HG02970 (cell line): ENCODE measurements around the gene MAGI3.
A peak's percentile ranks its signal among the peaks of the same experiment; 100 is the strongest.

Experiments used
- ATAC-seq: cut with Tn5 transposase; IDR thresholded peaks from one replicate; pipeline ENCODE4 v1.9.1; 2021; ENCODE audit warnings: mild to moderate bottlenecking, moderate library complexity, moderate number of reproducible peaks; ENCODE audit not compliant: unreplicated experiment, low FRiP score

The MAGI3 gene

DNA sequence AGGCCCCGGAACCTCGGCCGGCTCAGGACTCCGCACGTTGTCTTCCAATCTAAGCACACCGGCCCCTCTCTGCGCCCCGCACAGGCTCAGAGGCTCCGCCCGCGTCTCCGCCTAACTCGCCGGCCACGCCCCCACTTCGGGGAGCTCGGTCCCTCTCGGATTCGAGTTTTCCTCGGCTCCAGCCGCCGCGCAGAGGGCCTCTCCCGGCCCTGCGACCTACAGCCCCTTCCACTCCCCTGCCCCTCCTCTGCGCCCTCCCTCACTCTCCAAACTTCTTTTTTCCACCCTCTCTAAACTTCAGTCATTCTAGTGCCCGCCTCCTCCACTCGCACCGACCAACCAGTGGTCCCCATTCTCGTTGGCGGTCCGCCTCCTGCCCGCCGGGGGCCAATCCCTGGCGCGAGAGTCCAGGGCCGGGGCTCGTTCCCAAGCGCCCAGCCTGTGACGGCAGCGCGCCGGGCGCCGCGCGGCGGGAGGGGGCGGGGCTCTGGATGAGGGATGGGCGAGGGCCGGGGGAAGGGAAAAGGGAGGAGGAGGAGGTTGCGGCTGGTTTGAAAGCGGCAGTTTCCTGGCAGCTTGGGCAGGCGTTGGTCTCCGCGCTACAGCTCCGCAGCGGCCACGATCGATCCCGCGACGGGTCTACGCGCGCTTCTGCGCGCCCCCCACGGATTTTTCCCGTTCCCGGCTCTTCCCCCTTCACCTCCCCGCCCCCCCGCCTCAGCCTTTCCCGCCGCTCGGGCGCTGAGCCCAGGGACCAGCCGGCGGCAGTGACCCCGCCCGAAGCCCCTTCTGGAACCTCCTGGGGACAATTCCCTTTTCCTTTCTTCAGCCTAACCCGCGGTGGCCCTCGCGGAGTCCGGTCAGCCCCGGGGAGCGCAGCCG, at the start of gene MAGI3:
Gene MAGI3, plus strand, starts transcription at position 563 of the 882 bp plus-strand sequence. CDS start 519 bp downstream, outside the sequence.
- peak; percentile 99 for ATAC-seq

GRCh38 chr1:113353580-113353979, 36.7 kb upstream of the MAGI3 start:
- ATAC-seq: no peak

DNA sequence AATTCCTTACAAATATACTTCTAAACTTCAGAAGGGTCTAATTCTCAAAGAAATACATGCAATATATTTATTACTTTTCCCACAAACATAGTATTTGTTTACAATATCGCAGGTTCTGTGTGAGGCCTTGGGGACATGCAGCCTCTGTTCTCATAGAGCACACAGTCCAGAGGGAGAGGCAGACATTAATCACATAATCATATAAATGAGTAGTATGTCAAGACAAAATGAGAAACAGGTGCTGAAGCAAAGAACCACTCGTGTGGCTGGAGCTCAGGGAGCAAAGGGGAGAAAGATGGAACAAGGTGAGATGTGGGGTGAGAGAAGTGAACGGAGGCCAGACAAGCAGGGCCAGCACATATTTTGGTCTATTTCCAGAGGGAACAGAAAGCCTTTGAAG, 26.4 kb upstream of the MAGI3 start:
- no peak for ATAC-seq

- no peak for ATAC-seq
These were observed 21.3 kb upstream of the MAGI3 start for GRCh38 chr1:113369040-113369439.

- no peak for ATAC-seq
These were observed 20.6 kb upstream of the MAGI3 start for GRCh38 chr1:113369699-113370098.

DNA sequence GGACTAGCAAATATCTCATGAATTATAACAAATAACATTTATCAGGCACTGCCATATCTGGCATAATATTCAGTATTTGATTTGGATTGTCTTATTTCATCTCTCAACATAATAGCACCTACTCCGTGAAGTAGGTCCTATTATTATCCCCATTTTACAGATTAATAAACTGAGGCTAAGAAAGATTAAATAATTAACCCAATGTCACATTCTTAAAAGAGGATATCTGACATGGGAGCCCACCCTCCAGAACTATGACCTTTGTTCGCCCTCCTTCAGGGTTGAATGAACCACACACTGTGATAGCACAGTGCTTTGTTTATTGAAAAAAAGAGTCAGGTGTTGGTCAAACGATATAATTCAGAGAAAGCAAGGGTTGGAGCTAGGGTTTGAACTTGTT, 19.4 kb upstream of the MAGI3 start:
- ATAC-seq: no peak

DNA sequence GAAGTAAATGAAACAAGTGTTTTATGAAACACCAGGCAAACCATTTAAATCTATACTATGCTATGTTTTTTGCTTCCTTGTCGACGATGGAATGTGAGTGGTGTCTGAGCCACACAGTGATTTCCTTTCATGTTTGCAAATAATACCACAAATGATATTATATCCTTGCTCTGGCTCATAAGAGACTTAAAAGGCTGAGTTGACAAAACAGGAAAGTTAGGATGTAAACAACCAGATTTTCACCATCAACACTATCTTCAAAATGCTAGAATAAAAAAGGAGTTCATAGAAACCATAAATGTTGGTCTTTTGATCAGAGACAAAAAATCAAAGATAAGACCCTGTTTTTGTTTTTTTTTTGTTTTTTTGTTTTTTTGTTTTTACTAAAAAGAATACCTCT, 17.8 kb upstream of the MAGI3 start:
- no peak for ATAC-seq

- no peak for ATAC-seq
These were observed 16.7 kb upstream of the MAGI3 start for GRCh38 chr1:113373644-113374043.

DNA sequence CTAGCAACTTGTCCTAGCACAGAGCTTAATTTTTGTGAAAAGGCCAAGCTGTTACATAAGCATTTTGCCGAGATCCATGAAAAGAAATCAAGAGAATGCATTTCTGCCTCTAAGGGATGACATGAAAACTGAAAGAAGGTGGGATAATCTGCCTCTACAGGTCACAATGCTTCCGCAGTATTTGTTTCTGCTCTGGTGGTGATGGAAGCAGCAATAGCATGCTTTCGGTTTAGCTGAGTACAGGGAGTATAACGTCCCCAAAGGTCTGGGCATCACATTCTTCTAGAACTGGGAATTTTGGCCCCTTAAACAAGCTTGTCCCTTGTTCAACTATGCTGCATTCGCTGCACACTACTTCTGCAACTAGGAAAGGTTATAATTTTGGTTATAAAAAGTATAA, 14.4 kb upstream of the MAGI3 start:
- ATAC-seq: no peak

- no peak for ATAC-seq
These were observed 10.2 kb upstream of the MAGI3 start for GRCh38 chr1:113380075-113380474.

- no peak for ATAC-seq
These were observed 2.2 kb upstream of the MAGI3 start for GRCh38 chr1:113388017-113388620.

- ATAC-seq: no peak
These were observed 1.5 kb upstream of the MAGI3 start for GRCh38 chr1:113388621-113389358.

DNA sequence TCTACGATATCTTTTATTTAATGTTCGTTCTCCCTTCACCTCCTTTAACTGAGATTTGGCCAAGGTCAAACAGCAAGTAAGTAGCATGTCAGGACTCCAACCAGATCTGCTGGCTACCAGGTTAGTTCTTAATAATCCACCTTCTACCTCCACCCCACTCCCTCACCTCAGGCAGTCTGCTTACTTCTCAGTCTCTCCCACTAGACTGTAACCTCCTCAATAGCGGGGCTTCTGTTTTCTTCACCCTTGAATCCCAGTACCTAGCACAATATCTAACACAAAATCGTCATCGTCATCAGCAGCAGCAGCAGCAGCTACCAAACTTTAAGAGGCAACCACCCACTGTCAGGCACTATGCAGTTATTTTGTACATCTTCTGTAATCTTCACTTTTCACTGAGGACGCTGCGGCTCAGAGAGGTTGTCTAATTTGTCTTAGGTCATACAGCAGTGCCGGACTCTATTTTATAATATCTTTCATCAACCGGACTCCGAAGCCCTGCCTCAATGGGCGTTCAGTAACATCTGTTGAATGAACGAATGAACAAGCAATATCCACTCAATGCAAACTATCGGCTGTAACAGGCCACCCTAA, 859 bp upstream of the MAGI3 start:
- no peak for ATAC-seq

DNA sequence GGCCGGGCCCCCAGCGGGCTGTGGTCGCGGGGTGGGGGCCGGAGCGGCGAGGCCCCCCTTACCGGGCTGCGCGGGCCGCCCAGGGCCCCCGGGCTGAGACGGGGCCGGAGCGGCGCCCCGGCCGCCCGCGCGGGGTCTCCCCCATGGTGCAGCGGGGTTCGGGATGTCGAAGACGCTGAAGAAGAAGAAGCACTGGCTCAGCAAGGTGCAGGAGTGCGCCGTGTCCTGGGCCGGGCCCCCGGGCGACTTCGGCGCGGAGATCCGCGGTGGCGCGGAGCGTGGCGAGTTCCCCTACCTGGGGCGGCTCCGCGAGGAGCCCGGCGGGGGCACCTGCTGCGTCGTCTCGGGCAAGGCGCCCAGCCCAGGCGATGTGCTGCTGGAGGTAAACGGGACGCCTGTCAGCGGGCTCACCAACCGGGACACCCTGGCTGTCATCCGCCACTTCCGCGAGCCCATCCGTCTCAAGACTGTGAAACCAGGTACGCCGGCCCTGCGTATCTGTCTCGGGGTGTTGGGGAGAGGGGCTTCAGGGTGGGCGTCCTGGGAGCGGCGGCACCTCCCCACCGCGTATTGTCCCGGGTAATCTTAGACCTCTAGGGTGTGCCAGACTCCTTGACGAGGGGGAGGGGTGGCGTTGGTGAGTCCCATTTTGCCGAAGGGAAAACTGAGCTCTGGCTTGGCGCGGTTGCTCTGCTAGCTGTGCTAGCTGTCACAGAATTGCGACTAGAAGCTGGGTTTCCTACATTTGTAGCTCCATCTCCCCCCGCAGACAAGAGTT, 745 bp downstream of the MAGI3 start:
- peak; percentile 10 for ATAC-seq

GRCh38 chr1:113391649-113392271, 1.4 kb downstream of the MAGI3 start:
- ATAC-seq: no peak

- ATAC-seq: no peak
These were observed 2.3 kb downstream of the MAGI3 start for GRCh38 chr1:113392541-113393128.

DNA sequence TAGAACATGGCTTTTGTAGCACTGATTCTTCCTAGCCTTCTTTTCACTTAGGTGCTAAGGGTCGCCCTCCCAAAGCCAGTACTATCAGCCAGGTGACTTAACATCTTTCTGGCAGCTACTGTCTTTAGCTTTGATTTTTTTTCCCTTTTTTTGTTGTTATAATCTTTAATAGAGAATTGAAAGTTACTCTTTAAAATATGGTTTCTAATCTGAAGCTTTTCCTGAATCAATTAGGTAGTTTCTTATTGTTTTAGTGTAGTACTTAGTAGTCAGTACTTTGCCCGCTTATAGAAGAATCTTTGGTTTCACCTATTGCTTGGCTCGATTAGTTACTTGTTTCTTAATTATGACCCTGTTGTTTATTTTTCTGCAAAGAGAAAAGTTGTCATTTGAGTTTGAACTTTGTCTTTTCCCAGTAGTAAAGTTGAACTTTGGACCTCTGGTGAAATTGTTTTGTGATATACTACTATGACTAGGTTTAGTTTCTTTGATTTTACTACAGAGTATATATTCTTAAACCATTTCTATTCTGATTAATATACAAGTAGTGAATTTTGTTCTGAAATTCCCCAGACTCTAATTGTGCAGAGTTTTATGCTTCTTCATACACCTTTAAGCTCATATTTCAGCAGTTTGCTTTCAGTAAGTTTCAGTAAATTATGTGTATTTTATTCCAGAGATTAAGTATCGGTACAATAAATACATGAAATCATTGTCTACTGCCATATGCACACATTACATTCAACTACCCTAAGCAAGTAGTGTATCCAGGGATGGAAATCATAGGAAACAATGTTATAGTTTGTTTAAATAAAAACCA, 3.9 kb downstream of the MAGI3 start:
- ATAC-seq: no peak

- no peak for ATAC-seq
These were observed 4.5 kb downstream of the MAGI3 start for GRCh38 chr1:113394863-113395259.
